HEK293 (cell line): Measurements from ENCODE around the gene ECE1.

Experiments
- CTCF ChIA-PET: fragments of 350-600 bp; formaldehyde crosslinking; extraction: SDS; loops from one replicate; lab custom pipeline; 2021; ENCODE audit warnings: antibody characterized with exemption; lab: Yijun Ruan, JAX
- POLR2A ChIA-PET: fragments of 300-600 bp; formaldehyde crosslinking; extraction: SDS; loops from one replicate; lab custom pipeline; 2020; ENCODE audit warnings: antibody characterized with exemption, inconsistent platforms; lab: Yijun Ruan, JAX
- H3K27ac ChIP-seq: fragments of 200-500 bp; sonication (Bioruptor generic); 2 replicates; pipeline ENCODE4 v1.5.1; 2014; ENCODE audit warnings: low read depth, low read length, control low read depth, inconsistent platforms; ENCODE audit errors: extremely low read depth
- H3K36me3 ChIP-seq, 2 experiments: fragments of 200-500 bp in 1 of 2; sonication (Bioruptor generic) in 1 of 2; 1 replicate in 1 of 2; 2 replicates in 1 of 2; pipeline ENCODE4 v1.5.1; 2014 to 2017; ENCODE audit warnings: inconsistent platforms in 2 of 2, low read length in 2 of 2; ENCODE audit not compliant: control insufficient read depth in 2 of 2, insufficient read depth in 1 of 2
- H3K4me1 ChIP-seq: fragments of 200-500 bp; sonication (Bioruptor generic); 2 replicates; pipeline ENCODE4 v1.5.1; 2014; ENCODE audit warnings: mild to moderate bottlenecking, low read length, inconsistent platforms; ENCODE audit not compliant: control insufficient read depth, insufficient read depth
- H3K4me3 ChIP-seq: 2 replicates; pipeline ENCODE4 v1.5.1; 2011; ENCODE audit warnings: low read depth, mild to moderate bottlenecking, control low read depth, low read length, moderate library complexity
- H3K9me3 ChIP-seq: fragments of 200-500 bp; sonication (Bioruptor generic); 2 replicates; pipeline ENCODE4 v1.5.1; 2014; ENCODE audit warnings: low read depth, low read length, inconsistent platforms; ENCODE audit not compliant: control insufficient read depth, insufficient read depth
- AEBP2 ChIP-seq: fragments of 450-650 bp; formaldehyde crosslinking; IDR thresholded peaks from 2 replicates; pipeline ENCODE4 v1.5.1; 2016; ENCODE audit warnings: missing biosample characterization, missing genetic modification characterization, borderline replicate concordance
- FEZF1 ChIP-seq: fragments of 450-650 bp; formaldehyde crosslinking; IDR thresholded peaks from 2 replicates; pipeline ENCODE4 v1.5.1; 2016; ENCODE audit warnings: missing biosample characterization, missing genetic modification characterization
- GFI1B ChIP-seq: fragments of 450-650 bp; formaldehyde crosslinking; IDR thresholded peaks from 2 replicates; pipeline ENCODE4 v1.5.1; 2016; ENCODE audit warnings: missing biosample characterization, missing genetic modification characterization
- IKZF3 ChIP-seq: fragments of 450-650 bp; IDR thresholded peaks from 2 replicates; pipeline ENCODE4 v1.5.0; 2018; ENCODE audit warnings: missing biosample characterization, mild to moderate bottlenecking, missing genetic modification characterization, moderate library complexity
- KLF1 ChIP-seq: fragments of 450-650 bp; formaldehyde crosslinking; IDR thresholded peaks from 2 replicates; pipeline ENCODE4 v1.5.1; 2016; ENCODE audit warnings: missing biosample characterization, missing genetic modification characterization
- OSR2 ChIP-seq: fragments of 450-650 bp; formaldehyde crosslinking; IDR thresholded peaks from 2 replicates; pipeline ENCODE4 v1.5.1; 2016; ENCODE audit warnings: missing biosample characterization, missing genetic modification characterization
- SP7 ChIP-seq: fragments of 450-650 bp; formaldehyde crosslinking; IDR thresholded peaks from 2 replicates; pipeline ENCODE4 v1.5.1; 2016; ENCODE audit warnings: missing biosample characterization, missing genetic modification characterization
- TRIM28 ChIP-seq: IDR thresholded peaks from 2 replicates; pipeline ENCODE4 v1.6.1; 2011; ENCODE audit warnings: low read length, control low read depth, borderline replicate concordance
- ZBTB11 ChIP-seq: fragments of 450-650 bp; formaldehyde crosslinking; conservative IDR thresholded peaks from 2 replicates; pipeline ENCODE4 v1.5.1; 2016; ENCODE audit warnings: low read depth, missing biosample characterization, missing genetic modification characterization
- ZBTB44 ChIP-seq: fragments of 450-650 bp; IDR thresholded peaks from 2 replicates; pipeline ENCODE4 v1.5.1; 2018; ENCODE audit warnings: missing biosample characterization, mild to moderate bottlenecking, missing genetic modification characterization
- ZBTB48 ChIP-seq: fragments of 450-650 bp; formaldehyde crosslinking; IDR thresholded peaks from 2 replicates; pipeline ENCODE4 v1.5.1; 2016; ENCODE audit warnings: missing biosample characterization, missing genetic modification characterization
- ZFP41 ChIP-seq: fragments of 450-650 bp; formaldehyde crosslinking; IDR thresholded peaks from 2 replicates; pipeline ENCODE4 v1.5.1; 2016; ENCODE audit warnings: missing biosample characterization, missing genetic modification characterization, borderline replicate concordance
- ZNF10 ChIP-seq: fragments of 450-650 bp; formaldehyde crosslinking; IDR thresholded peaks from 2 replicates; pipeline ENCODE4 v1.5.1; 2017; ENCODE audit warnings: missing biosample characterization, missing genetic modification characterization
- ZNF132 ChIP-seq: fragments of 450-650 bp; formaldehyde crosslinking; IDR thresholded peaks from 2 replicates; pipeline ENCODE4 v1.5.1; 2017; ENCODE audit warnings: missing biosample characterization, missing genetic modification characterization, borderline replicate concordance
- ZNF18 ChIP-seq: fragments of 450-650 bp; formaldehyde crosslinking; IDR thresholded peaks from 2 replicates; pipeline ENCODE4 v1.5.1; 2016; ENCODE audit warnings: missing biosample characterization, missing genetic modification characterization
- ZNF398 ChIP-seq: fragments of 450-650 bp; formaldehyde crosslinking; IDR thresholded peaks from 2 replicates; pipeline ENCODE4 v1.5.1; 2017; ENCODE audit warnings: missing biosample characterization, missing genetic modification characterization
- ZNF416 ChIP-seq: fragments of 450-650 bp; formaldehyde crosslinking; IDR thresholded peaks from 2 replicates; pipeline ENCODE4 v1.5.1; 2016; ENCODE audit warnings: missing biosample characterization, missing genetic modification characterization
- ZNF423 ChIP-seq: fragments of 450-650 bp; formaldehyde crosslinking; IDR thresholded peaks from 2 replicates; pipeline ENCODE4 v1.5.1; 2016; ENCODE audit warnings: missing biosample characterization, missing genetic modification characterization
- ZNF530 ChIP-seq: fragments of 450-650 bp; formaldehyde crosslinking; IDR thresholded peaks from 2 replicates; pipeline ENCODE4 v1.5.1; 2016; ENCODE audit warnings: low read depth, missing biosample characterization, missing genetic modification characterization
- ZNF561 ChIP-seq: fragments of 450-650 bp; IDR thresholded peaks from 2 replicates; pipeline ENCODE4 v1.5.1; 2018; ENCODE audit warnings: missing biosample characterization, missing genetic modification characterization, borderline replicate concordance
- ZNF571 ChIP-seq: fragments of 450-650 bp; formaldehyde crosslinking; IDR thresholded peaks from 2 replicates; pipeline ENCODE4 v1.5.0; 2017; ENCODE audit warnings: missing biosample characterization, missing genetic modification characterization
- ZNF580 ChIP-seq: fragments of 450-650 bp; formaldehyde crosslinking; IDR thresholded peaks from 2 replicates; pipeline ENCODE4 v1.5.1; 2016; ENCODE audit warnings: missing biosample characterization, missing genetic modification characterization
- ZNF600 ChIP-seq: fragments of 450-650 bp; formaldehyde crosslinking; IDR thresholded peaks from 2 replicates; pipeline ENCODE4 v1.5.1; 2016; ENCODE audit warnings: missing biosample characterization, missing genetic modification characterization
- ZNF664 ChIP-seq: fragments of 450-650 bp; formaldehyde crosslinking; IDR thresholded peaks from 2 replicates; pipeline ENCODE4 v1.5.1; 2016; ENCODE audit warnings: missing biosample characterization, missing genetic modification characterization
- ZNF843 ChIP-seq: fragments of 450-650 bp; formaldehyde crosslinking; IDR thresholded peaks from 2 replicates; pipeline ENCODE4 v1.5.1; 2016; ENCODE audit warnings: missing biosample characterization, missing genetic modification characterization
- ZXDB ChIP-seq: fragments of 450-650 bp; formaldehyde crosslinking; IDR thresholded peaks from 2 replicates; pipeline ENCODE4 v1.5.1; 2016; ENCODE audit warnings: missing biosample characterization, missing genetic modification characterization

The ECE1 gene

GRCh38 chr1:21331752-21332478 is 41.7 kb upstream of the ECE1 start:
- CTCF ChIA-PET, result interaction anchor here (0.5 to 4.1 kb wide), 5 partner anchors 10 to 1570 kb away, joined by 3 to 25 read pairs (median 7); no protein-coding TSS in a partner anchor
- Histone ChIP-seq H3K4me3 (no peak overlapping the region), H3K9me3 (no peaks in the 10 kb centered on the region), H3K27ac (no peak overlapping the region), H3K4me1 (peaks cover 21% of the 10 kb centered on the region), H3K36me3 (no peaks in the 10 kb centered on the region)
- POLR2A ChIA-PET, result interaction anchor here (0.6 kb wide), 1 partner anchor 274 kb away, joined by 3 read pairs; no protein-coding TSS in a partner anchor
- peak; percentile 24; the same call in 1 of the 2 replicates for TF ChIP-seq ZNF423 (tag by site-specific recombination)
- no peak for TF ChIP-seq ZNF398 (tag by site-specific recombination)
- TF ChIP-seq AEBP2 (tag by site-specific recombination), result no peak
- TF ChIP-seq ZNF571, result no peak
- 0 out of 2 replicates have a peak, but pooled peaks have one; percentile 33 for TF ChIP-seq TRIM28
- 0 out of 2 replicates have a peak, but pooled peaks have one; percentile 36 for TF ChIP-seq ZBTB48 (tag by site-specific recombination)
- no peak for TF ChIP-seq KLF1 (tag by site-specific recombination)
- no peak for TF ChIP-seq ZFP41 (tag by site-specific recombination)
- 0 out of 2 replicates have a peak, but pooled peaks have one; percentile 50 for TF ChIP-seq GFI1B (tag by site-specific recombination)
- TF ChIP-seq OSR2 (tag by site-specific recombination), result peak; percentile 58
- no peak for TF ChIP-seq ZNF18 (tag by site-specific recombination)
- no peak for TF ChIP-seq ZNF132 (tag by site-specific recombination)
- peak; percentile 53; the same call in 1 of the 2 replicates for TF ChIP-seq ZNF664
- TF ChIP-seq ZNF600 (tag by site-specific recombination), result peak; percentile 26; the same call in 1 of the 2 replicates
- peak; percentile 63; the same call in 1 of the 2 replicates for TF ChIP-seq IKZF3
- peak; percentile 48; the same call in 1 of the 2 replicates for TF ChIP-seq ZNF843
- peak; percentile 52; the same call in 1 of the 2 replicates for TF ChIP-seq ZNF580
- TF ChIP-seq SP7 (tag by site-specific recombination), result peak; percentile 43
- TF ChIP-seq ZNF416 (tag by site-specific recombination), result no peak
- TF ChIP-seq ZBTB11, result no peak
- no peak for TF ChIP-seq ZNF530 (tag by site-specific recombination)
- TF ChIP-seq ZNF10 (tag by site-specific recombination), result 0 out of 2 replicates have a peak, but pooled peaks have one; percentile 11
- peak; percentile 32; the same call in 1 of the 2 replicates for TF ChIP-seq ZXDB (tag by site-specific recombination)
- peak; percentile 31; the same call in 1 of the 2 replicates for TF ChIP-seq ZNF561 (tag by site-specific recombination)
- TF ChIP-seq FEZF1 (tag by site-specific recombination), result peak; percentile 87
- 0 out of 2 replicates have a peak, but pooled peaks have one; percentile 38 for TF ChIP-seq ZBTB44 (tag by site-specific recombination)
